OCI-LY1 (cell line): ENCODE results near the gene KCNIP3.

Experiments
- CTCF ChIP-seq: fragments of 200-600 bp; sonication (generic), shearing (Covaris generic); IDR thresholded peaks from 2 replicates; pipeline ENCODE4 v1.5.1; 2017; ENCODE audit warnings: mild to moderate bottlenecking, antibody characterized with exemption, low read length, moderate library complexity, mixed read lengths
- EZH2 ChIP-seq: fragments of 200-600 bp; sonication (generic), shearing (Covaris generic); IDR thresholded peaks from 2 replicates; pipeline ENCODE4 v1.8.0; 2017; ENCODE audit warnings: borderline replicate concordance, mixed run types, mild to moderate bottlenecking, antibody characterized with exemption, low read length, moderate library complexity, mixed read lengths

- TF ChIP-seq CTCF (no peak), EZH2 (no peak)
Observed at GRCh38 chr2:95354925-95355324, 57.8 kb downstream of the KCNIP3 start.
